Measurements from ENCODE around the gene MYO1B.

GRCh38 chr2:191218292-191218898 is 26.8 kb upstream of the MYO1B start:
- TF ChIP-seq IRF1 (CRISPR knock-in tag; IDR thresholded peaks at IDR 0.05) (no peak), MXD4 (CRISPR knock-in tag; IDR thresholded peaks at IDR 0.05; ENCODE audit: borderline replicate concordance) (no peak), MAX (CRISPR knock-in tag; IDR thresholded peaks at IDR 0.05) (no peak), CTCF (IDR thresholded peaks at IDR 0.05) (no peak; the same call in 1 of the 2 replicates), NR1H2 (CRISPR knock-in tag; IDR thresholded peaks at IDR 0.05) (no peak), NFATC4 (CRISPR knock-in tag; IDR thresholded peaks at IDR 0.05) (no peak)
